H9 (cell line): Measurements from ENCODE around the gene PALD1. TPM values are rescaled to one million over a fixed set of nuclear protein-coding genes. Genes with fewer than 3 reads are reported as not detected.
"Not testable (repeated sequence)": the region's sequence is repeated elsewhere in the genome, so short reads cannot be mapped to it uniquely, and the experiment has no call there.

Experiments
- DNase-seq: peaks from one replicate; pipeline ENCODE4 v3.0.0-alpha.2; 2017
- H2AFZ ChIP-seq: one replicate; pipeline ENCODE4 v1.6.1; 2013; ENCODE audit warnings: mild to moderate bottlenecking, low read length, control low read depth, moderate library complexity
- H2AK5ac ChIP-seq: 2 replicates; pipeline ENCODE4 v1.6.1; 2013; ENCODE audit warnings: low read length, control low read depth, mixed read lengths; ENCODE audit not compliant: insufficient read length
- H2BK120ac ChIP-seq: one replicate; pipeline ENCODE4 v1.6.1; 2013; ENCODE audit warnings: low read depth, mild to moderate bottlenecking, low read length, control low read depth, inconsistent platforms; ENCODE audit not compliant: poor library complexity, severe bottlenecking
- H2BK12ac ChIP-seq: 2 replicates; pipeline ENCODE4 v1.6.1; 2013; ENCODE audit warnings: low read length, control low read depth, mixed read lengths, low read depth; ENCODE audit not compliant: insufficient read length
- H2BK15ac ChIP-seq: 2 replicates; pipeline ENCODE4 v1.6.1; 2013; ENCODE audit warnings: low read depth, low read length, control low read depth
- H2BK20ac ChIP-seq: one replicate; pipeline ENCODE4 v1.6.1; 2013; ENCODE audit warnings: low read depth, mild to moderate bottlenecking, low read length, control low read depth, inconsistent platforms; ENCODE audit not compliant: poor library complexity, severe bottlenecking
- H2BK5ac ChIP-seq: 2 replicates; pipeline ENCODE4 v1.6.1; 2013; ENCODE audit warnings: low read length, control low read depth, mixed read lengths; ENCODE audit not compliant: insufficient read length
- H3K14ac ChIP-seq: 2 replicates; pipeline ENCODE4 v1.6.1; 2013; ENCODE audit warnings: low read length, control low read depth; ENCODE audit not compliant: insufficient read depth
- H3K18ac ChIP-seq: 2 replicates; pipeline ENCODE4 v1.6.1; 2013; ENCODE audit warnings: low read depth, mild to moderate bottlenecking, mixed read lengths, low read length, control low read depth; ENCODE audit not compliant: insufficient read length
- H3K23ac ChIP-seq: 2 replicates; pipeline ENCODE4 v1.6.1; 2013; ENCODE audit warnings: low read length, control low read depth, mixed read lengths, low read depth; ENCODE audit not compliant: insufficient read length
- H3K23me2 ChIP-seq: 2 replicates; pipeline ENCODE4 v1.6.1; 2013; ENCODE audit warnings: low read depth, mild to moderate bottlenecking, mixed read lengths, low read length, control low read depth; ENCODE audit not compliant: insufficient read length, poor library complexity, severe bottlenecking
- H3K27ac ChIP-seq: 2 replicates; pipeline ENCODE4 v1.5.1; 2013; ENCODE audit warnings: low read length, control low read depth, mixed read lengths, low read depth; ENCODE audit not compliant: insufficient read length
- H3K27me3 ChIP-seq: 2 replicates; pipeline ENCODE4 v1.6.1; 2013; ENCODE audit warnings: low read length, control low read depth, inconsistent platforms; ENCODE audit not compliant: insufficient read depth
- H3K4ac ChIP-seq: 2 replicates; pipeline ENCODE4 v1.6.1; 2013; ENCODE audit warnings: low read depth, mild to moderate bottlenecking, control low read depth, inconsistent platforms, low read length, moderate library complexity
- H3K4me1 ChIP-seq: 2 replicates; pipeline ENCODE4 v1.6.1; 2013; ENCODE audit warnings: low read length, control low read depth, inconsistent platforms; ENCODE audit not compliant: insufficient read depth
- H3K4me2 ChIP-seq: 2 replicates; pipeline ENCODE4 v1.6.1; 2013; ENCODE audit warnings: low read length, control low read depth, mixed read lengths; ENCODE audit not compliant: insufficient read length, insufficient read depth
- H3K56ac ChIP-seq: 2 replicates; pipeline ENCODE4 v1.6.1; 2013; ENCODE audit warnings: low read depth, mild to moderate bottlenecking, mixed read lengths, low read length, control low read depth; ENCODE audit not compliant: insufficient read length
- H3K79me1 ChIP-seq: 2 replicates; pipeline ENCODE4 v1.6.1; 2013; ENCODE audit warnings: low read depth, mild to moderate bottlenecking, moderate library complexity, low read length, control low read depth, inconsistent platforms; ENCODE audit not compliant: insufficient read depth, poor library complexity, severe bottlenecking
- H3K79me2 ChIP-seq: 2 replicates; pipeline ENCODE4 v1.6.1; 2013; ENCODE audit warnings: low read length, control low read depth, inconsistent platforms; ENCODE audit not compliant: insufficient read depth
- H3K9ac ChIP-seq: 2 replicates; pipeline ENCODE4 v1.6.1; 2013; ENCODE audit warnings: low read length, control low read depth, mixed read lengths; ENCODE audit not compliant: insufficient read length; ENCODE audit errors: extremely low read depth
- H3K9me3 ChIP-seq: one replicate; pipeline ENCODE4 v1.6.1; 2013; ENCODE audit warnings: low read depth, low read length, inconsistent platforms; ENCODE audit not compliant: control insufficient read depth
- H3T11ph ChIP-seq: one replicate; pipeline ENCODE4 v1.6.1; 2013; ENCODE audit warnings: mild to moderate bottlenecking, low read length, control low read depth, inconsistent platforms
- H4K20me1 ChIP-seq: one replicate; pipeline ENCODE4 v1.6.1; 2013; ENCODE audit not compliant: control insufficient read depth, insufficient read length, insufficient read depth
- H4K5ac ChIP-seq: 2 replicates; pipeline ENCODE4 v1.6.1; 2013; ENCODE audit warnings: low read depth, mild to moderate bottlenecking, mixed read lengths, low read length, control low read depth; ENCODE audit not compliant: insufficient read length
- H4K8ac ChIP-seq: replicated peaks from 2 replicates; pipeline ENCODE4 v1.6.1; 2013; ENCODE audit warnings: low read length, control low read depth, mixed read lengths, low read depth; ENCODE audit not compliant: insufficient read length
- H4K91ac ChIP-seq: 2 replicates; pipeline ENCODE4 v1.6.1; 2013; ENCODE audit warnings: low read depth, mild to moderate bottlenecking, moderate library complexity, mixed read lengths, low read length, control low read depth; ENCODE audit not compliant: insufficient read length
- H3K27ac Mint-ChIP-seq, 3 experiments: 2 replicates in 2 of 3; 3 replicates in 1 of 3; pipeline ENCODE4 v1.8.0; 2020 to 2021; ENCODE audit warnings: mixed read lengths in 3 of 3, mild to moderate bottlenecking in 1 of 3, moderate library complexity in 1 of 3
- H3K27me3 Mint-ChIP-seq: 2 replicates; pipeline ENCODE4 v1.8.0; 2021; ENCODE audit warnings: low read depth, mild to moderate bottlenecking, moderate library complexity, mixed read lengths
- H3K36me3 Mint-ChIP-seq, 3 experiments: 2 replicates in 2 of 3; 3 replicates in 1 of 3; pipeline ENCODE4 v1.8.0; 2020 to 2021; ENCODE audit warnings: low read depth in 3 of 3, mixed read lengths in 3 of 3; ENCODE audit not compliant: insufficient read depth in 1 of 3
- H3K4me1 Mint-ChIP-seq, 2 experiments: 2 replicates each; pipeline ENCODE4 v1.8.0; 2020; ENCODE audit warnings: mixed read lengths in 2 of 2
- H3K4me3 Mint-ChIP-seq, 2 experiments: 2 replicates in 1 of 2; 3 replicates in 1 of 2; pipeline ENCODE4 v1.8.0; 2020 to 2021; ENCODE audit warnings: mild to moderate bottlenecking in 2 of 2, mixed read lengths in 2 of 2, moderate library complexity in 1 of 2
- H3K9me3 Mint-ChIP-seq, 2 experiments: 2 replicates in 1 of 2; 3 replicates in 1 of 2; pipeline ENCODE4 v1.8.0; 2020; ENCODE audit warnings: mild to moderate bottlenecking in 2 of 2, mixed read lengths in 2 of 2, moderate library complexity in 1 of 2
- CTCF ChIP-seq: fragments of 200-600 bp; sonication (generic); conservative IDR thresholded peaks from 3 replicates; pipeline ENCODE4 v1.8.0; 2021; ENCODE audit warnings: antibody characterized with exemption, mild to moderate bottlenecking
- WGBS: extraction: QIAGEN DNeasy Blood & Tissue Kit; methylation state at CpG from one replicate; pipeline ENCODE4 v1.1.7; 2013; ENCODE audit warnings: missing lambda C conversion rate, low lambda C conversion rate, mixed read lengths; ENCODE audit not compliant: insufficient read length; ENCODE audit errors: extremely low coverage; 5-methylcytosine and 5-hydroxymethylcytosine counted together
- total RNA-seq: library from RNA; stranded (reverse); gene quantifications from 2 replicates; pipeline ENCODE4 v1.2.1, GENCODE V29; 2021

PALD1 gene
- total RNA-seq, 1 experiment from 2014 or later, result 21.1 TPM

- peak overlapping the region in 2 of 3 experiments; percentile 48 to 63; a peak in 4 of 7 replicates for H3K27ac Mint-ChIP-seq
- no peak overlapping the region for H4K5ac ChIP-seq
- H2BK120ac ChIP-seq, result no peak overlapping the region
- peaks cover 4% of the 10 kb centered on the region for H3K79me2 ChIP-seq
- H4K20me1 ChIP-seq, result no peaks in the 10 kb centered on the region
- H4K8ac ChIP-seq, result no peak overlapping the region
- H3K4me3 Mint-ChIP-seq, result no peak overlapping the region
- peaks cover 2% of the 10 kb centered on the region for H3K79me1 ChIP-seq
- H3K23ac ChIP-seq, result no peak overlapping the region
- peaks cover 0 to 22% (median 14%) of the 10 kb centered on the region in 3 experiments; a peak in 5 of 7 replicates for H3K36me3 Mint-ChIP-seq
- H2BK15ac ChIP-seq, result no peak overlapping the region
- WGBS, result no CpG with 5 or more reads among the region's 8 CpGs
- H3K4me1 ChIP-seq, result peaks cover 12% of the 10 kb centered on the region
- no peak overlapping the region for H3K14ac ChIP-seq
- no peak overlapping the region for H2AFZ ChIP-seq
- H2BK12ac ChIP-seq, result no peak overlapping the region
- no peak for TF ChIP-seq CTCF
- no peak overlapping the region for H3K27ac ChIP-seq
- no peak overlapping the region for H3K18ac ChIP-seq
- H3T11ph ChIP-seq, result no peak overlapping the region
- no peak overlapping the region for H2AK5ac ChIP-seq
- no peak for DNase-seq
- peaks cover 6% of the 10 kb centered on the region for H3K23me2 ChIP-seq
- H3K27me3 Mint-ChIP-seq, result no peaks in the 10 kb centered on the region
- H2BK5ac ChIP-seq, result no peak overlapping the region
- H4K91ac ChIP-seq, result no peak overlapping the region
- H3K4me1 Mint-ChIP-seq, result peaks cover 29 to 34% of the 10 kb centered on the region in 2 experiments
- H3K9ac ChIP-seq, result no peak overlapping the region
- H3K4me2 ChIP-seq, result no peak overlapping the region
- H3K4ac ChIP-seq, result no peak overlapping the region
- no peaks in the 10 kb centered on the region for H3K9me3 Mint-ChIP-seq
- H3K27me3 ChIP-seq, result no peaks in the 10 kb centered on the region
- no peak overlapping the region for H3K56ac ChIP-seq
- H2BK20ac ChIP-seq, result no peak overlapping the region
- no peaks in the 10 kb centered on the region for H3K9me3 ChIP-seq
Measured at GRCh38 chr10:70482982-70483760, 4.6 kb downstream of the PALD1 start.

GRCh38 chr10:70483872-70484271 is 5.3 kb downstream of the PALD1 start:
- not testable (repeated sequence) for H3K56ac ChIP-seq, H2BK20ac ChIP-seq, DNase-seq, H4K20me1 ChIP-seq, H2BK5ac ChIP-seq, H3K23me2 ChIP-seq, H2BK120ac ChIP-seq, H3K9me3 ChIP-seq, H4K91ac ChIP-seq, H2BK12ac ChIP-seq, H3K27ac ChIP-seq, H3K4me2 ChIP-seq, H2AFZ ChIP-seq, H3K9me3 Mint-ChIP-seq, H3K4me3 Mint-ChIP-seq, H3K23ac ChIP-seq, H3K4ac ChIP-seq, H3K18ac ChIP-seq, H4K8ac ChIP-seq, H2AK5ac ChIP-seq, H2BK15ac ChIP-seq, H3K27me3 Mint-ChIP-seq, H4K5ac ChIP-seq, H3K14ac ChIP-seq, H3K27me3 ChIP-seq, H3K9ac ChIP-seq, H3K79me1 ChIP-seq, H3K79me2 ChIP-seq, H3T11ph ChIP-seq
- H3K4me1 ChIP-seq, result peaks cover 12% of the 10 kb centered on the region
- H3K36me3 Mint-ChIP-seq, result peaks cover 0 to 29% (median 14%) of the 10 kb centered on the region in 3 experiments; a peak in 5 of 7 replicates
- no CpG with 5 or more reads among the region's 6 CpGs for WGBS
- peaks cover 35 to 39% of the 10 kb centered on the region in 2 experiments for H3K4me1 Mint-ChIP-seq
- peak overlapping the region in 2 of 3 experiments; percentile 21 to 48; a peak in 1 of 7 replicates for H3K27ac Mint-ChIP-seq
